Epithelial cell of alveolus of lung (primary cell): ENCODE measurements around the gene EIF2B4. TPM values are rescaled to one million over a fixed set of nuclear protein-coding genes. Genes with fewer than 3 reads are reported as not detected.

Source experiments
- total RNA-seq: library from RNA; depleted of rRNA; stranded (reverse); fragments of >200 nt; gene quantifications from 2 replicates; pipeline ENCODE4 v1.2.1, GENCODE V29; 2015

Gene EIF2B4
- 25.9 and 29.5 TPM in 2 replicates for total RNA-seq

DNA sequence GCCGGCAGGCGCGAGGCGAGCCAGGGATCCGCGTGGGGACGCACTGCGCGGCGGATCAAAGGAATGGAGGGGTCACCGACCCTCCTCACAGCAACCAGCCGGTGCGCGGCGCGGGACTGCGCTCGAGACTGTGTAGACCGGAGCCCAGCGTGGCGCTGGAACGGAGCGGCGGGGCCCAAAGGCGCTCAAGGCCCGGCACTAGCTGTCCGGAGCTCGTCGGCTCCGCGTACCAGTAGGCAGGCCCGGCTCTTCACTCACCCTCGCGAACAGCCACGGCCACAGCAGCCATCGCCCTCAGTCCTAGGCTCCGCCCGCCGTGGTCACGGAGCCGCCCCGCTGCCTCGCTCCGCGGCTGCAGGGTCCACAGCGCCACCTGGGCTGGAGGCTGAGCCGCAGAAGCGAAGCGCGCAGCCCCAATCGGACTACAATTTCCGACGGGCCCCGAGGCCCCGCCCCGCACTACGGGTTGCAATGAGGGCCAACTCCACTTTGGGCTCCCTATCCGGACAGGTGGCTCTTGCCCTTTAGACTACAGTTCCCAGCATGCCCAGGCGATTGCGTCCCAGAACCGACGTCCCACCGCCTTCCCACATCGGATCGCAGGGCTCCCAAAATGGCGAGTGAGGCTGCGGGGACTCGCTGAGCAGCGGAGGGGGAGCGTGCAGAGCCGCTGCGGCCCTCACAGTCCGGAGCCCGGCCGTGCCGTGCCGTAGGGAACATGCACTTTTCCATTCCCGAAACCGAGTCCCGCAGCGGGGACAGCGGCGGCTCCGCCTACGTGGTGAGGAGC is at the start of gene EIF2B4, which contains the start of gene SNX17:
Gene EIF2B4 (minus strand): TSS at position 313 of the 790 bp plus-strand sequence. CDS start 24 bp downstream, at position 289.
Gene SNX17 (plus strand): TSS at position 591 of the 790 bp plus-strand sequence. CDS start 128 bp downstream, at position 719.

DNA sequence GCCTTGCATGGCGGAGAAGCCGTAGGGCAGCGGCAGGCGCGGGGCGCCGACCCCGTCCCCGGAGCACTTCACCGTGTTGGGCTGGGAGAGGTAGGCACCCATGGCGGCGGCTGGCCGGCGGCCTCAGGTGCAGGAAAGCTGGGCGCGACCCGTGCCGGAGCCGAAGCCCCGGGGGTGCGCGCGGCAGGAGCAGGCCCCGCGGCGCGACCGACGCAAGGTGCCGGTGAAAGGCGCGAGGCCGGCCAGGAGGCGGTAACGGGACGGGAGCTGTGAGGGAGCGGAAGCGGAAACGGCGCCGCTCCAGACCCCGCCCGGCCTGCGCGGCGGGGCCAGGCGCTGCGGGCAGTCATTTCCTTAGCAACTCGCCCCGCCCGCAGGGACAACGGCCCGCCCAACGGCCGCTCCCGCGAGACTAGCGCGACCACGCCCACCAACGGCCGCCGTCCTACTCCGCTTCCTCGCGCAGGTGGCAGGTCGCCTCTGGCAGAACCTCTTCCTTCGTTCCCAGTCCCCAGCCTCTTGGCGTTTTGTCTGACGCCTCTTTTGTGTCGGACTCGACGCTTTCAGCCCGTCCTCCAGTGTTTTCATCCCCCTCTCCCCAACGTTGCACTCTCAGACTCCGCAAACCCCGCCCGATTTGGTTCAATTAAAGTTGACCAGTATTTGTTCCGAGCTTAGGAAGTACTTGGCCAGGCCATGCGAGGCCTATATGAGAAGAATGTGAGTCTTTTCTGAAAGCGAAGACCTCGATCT is 39.4 kb upstream of the EIF2B4 start, which contains the start of gene PPM1G:
Gene PPM1G (minus strand): TSS at position 271 of the 753 bp plus-strand sequence. CDS start 169 bp downstream, at position 102.

DNA sequence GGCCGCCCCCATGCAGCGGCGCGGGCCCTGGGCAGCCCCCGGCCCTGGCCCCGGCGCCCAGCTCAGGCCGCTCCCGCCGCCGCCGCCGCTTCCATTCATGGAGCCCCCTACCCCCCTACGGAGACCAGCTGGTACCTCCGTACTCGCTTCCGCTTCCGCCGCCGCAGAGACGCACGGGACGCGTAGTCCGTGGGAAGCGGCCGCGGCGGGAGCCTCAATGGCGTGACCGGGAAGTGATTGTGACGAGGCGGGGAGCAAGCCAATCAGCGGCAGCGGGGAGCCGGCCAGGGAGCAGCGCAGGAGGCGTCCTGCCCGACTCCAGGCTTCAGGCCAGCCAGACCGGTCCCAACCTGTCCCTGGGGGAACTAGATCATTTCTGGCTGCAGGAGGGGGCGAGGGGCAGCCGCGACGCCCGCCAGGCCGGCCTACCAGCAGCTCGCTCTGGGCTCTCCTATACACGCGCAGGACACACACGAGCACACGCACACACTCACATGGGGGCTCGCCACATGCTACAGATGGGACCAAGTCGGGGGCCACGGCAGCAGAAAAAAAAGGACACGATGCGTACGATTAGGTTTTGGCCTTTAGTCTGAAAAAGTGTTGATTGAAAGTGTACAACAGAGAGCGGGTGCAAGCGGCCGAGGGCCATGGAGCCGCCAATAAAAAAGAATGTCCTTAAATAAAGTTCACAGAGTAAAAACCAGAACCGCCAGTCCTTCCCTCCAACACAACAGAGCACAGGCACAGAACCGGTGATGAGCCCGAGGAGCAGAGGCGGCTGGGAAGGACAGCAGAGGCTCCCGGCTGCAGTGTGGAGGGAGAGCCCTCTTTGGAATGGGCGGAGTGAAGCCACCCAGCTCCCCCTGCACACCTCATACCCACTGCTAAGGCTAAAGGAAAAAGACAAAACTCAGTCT is 10.7 kb upstream of the EIF2B4 start, which contains the start of gene ZNF513:
Gene ZNF513 (minus strand): TSS at position 109 of the 920 bp plus-strand sequence. CDS start 208 bp downstream, outside the sequence.

DNA sequence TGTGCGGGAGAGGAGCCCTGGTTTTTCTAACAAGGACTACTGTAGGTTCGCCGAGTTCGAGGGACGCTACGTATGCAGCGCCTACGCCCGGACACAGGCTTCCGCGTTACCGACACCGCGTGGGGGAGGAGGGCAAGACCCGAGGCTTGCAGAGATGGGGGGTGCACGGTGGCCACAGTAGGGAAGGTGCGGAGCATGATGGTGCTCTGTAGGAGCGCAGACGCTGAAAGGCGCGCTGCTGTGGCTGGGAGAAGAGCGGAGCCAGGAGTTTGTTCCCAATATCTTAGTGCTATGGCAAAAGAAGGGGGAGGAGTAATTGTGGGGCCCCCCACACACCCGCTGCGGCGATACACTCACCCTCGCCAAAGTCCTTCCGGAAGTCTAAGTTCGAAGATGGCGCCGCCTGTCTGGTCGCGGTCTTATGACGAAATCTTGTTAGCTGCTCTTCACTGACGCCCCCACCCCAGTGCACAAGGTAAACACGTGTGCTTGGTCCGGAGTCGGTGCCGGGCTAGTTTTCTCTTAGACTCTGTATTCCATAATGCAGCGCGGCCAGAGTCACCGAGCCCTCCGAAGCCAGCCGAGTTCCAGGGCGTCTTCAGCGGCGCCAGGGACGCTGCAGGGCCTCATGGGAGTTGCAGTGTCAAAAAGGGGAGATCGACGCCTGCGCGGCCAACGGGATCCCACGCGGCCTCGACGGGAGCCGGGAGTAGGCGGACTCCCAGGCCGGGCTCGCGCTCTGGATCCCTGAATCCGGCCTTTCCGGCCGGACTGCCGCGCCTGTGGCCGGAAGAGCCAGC is 13.6 kb downstream of the EIF2B4 start, which contains the start of gene GTF3C2:
Gene GTF3C2 (minus strand): TSS at position 383 of the 800 bp plus-strand sequence. CDS start 13,210 bp downstream, outside the sequence.

DNA sequence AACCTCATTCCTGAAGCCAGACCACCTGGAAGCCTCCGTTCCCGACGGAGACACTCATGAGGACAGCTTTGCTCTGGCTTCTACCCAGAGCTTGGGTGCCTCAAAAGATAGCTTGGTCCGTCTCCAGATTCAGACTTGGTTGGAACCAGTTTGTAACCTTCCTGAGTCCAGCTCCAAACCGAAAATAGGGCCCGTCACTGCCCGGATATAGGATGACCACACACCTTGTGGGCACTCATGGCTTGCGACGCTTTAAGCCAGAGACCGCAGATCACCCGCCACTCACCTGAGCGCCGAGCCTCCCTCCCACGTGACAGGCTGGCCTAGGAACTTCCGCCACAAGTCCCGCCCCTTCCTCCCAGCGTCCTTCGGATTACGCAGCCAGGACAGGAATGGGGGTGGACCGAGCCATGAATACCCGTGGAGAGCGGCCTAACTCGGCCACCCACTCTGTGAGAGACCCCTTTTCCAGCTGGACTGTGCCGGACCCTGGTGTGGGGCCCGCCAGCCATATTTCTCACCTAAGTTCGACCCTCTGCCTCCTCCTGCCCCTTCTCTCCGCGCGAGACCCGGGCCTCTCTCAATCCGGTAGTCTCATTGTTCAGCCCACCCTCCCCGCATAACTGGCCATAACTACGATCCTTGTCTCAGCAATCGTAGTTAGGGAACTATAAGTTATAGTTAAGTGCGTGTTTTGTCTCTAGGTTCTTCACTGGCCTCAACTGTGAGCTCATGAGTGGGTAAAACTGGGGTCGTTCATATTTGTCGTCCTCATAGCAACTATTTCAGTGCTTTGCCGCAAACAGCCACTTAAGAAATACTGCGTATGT is 47.2 kb downstream of the EIF2B4 start, which contains the start of gene MPV17:
Gene MPV17 (minus strand): TSS at position 332 of the 830 bp plus-strand sequence. CDS start 580 bp downstream, outside the sequence.

Other genes with a start within 250 kb of the EIF2B4 start
- not detected in 2 replicates for gene ABHD1, start 246.5 kb downstream of the EIF2B4 start, total RNA-seq
- 53.0 and 92.5 TPM in 2 replicates for gene PREB, start 235.7 kb downstream of the EIF2B4 start, total RNA-seq
- gene PRR30, start 230.9 kb downstream of the EIF2B4 start, total RNA-seq, result not detected in 2 replicates
- gene TCF23, start 221.3 kb downstream of the EIF2B4 start, total RNA-seq, result not detected in 2 replicates
- 225 and 250 TPM in 2 replicates for gene ATRAID, start 158.3 kb downstream of the EIF2B4 start, total RNA-seq
- gene SLC5A6, start 158.1 kb downstream of the EIF2B4 start, total RNA-seq, result 18.3 and 26.0 TPM in 2 replicates
- 22.5 and 42.7 TPM in 2 replicates for gene CAD, start 153.0 kb downstream of the EIF2B4 start, total RNA-seq
- not detected in 2 replicates for gene SLC30A3, start 107.3 kb downstream of the EIF2B4 start, total RNA-seq
- gene DNAJC5G, start 94.9 kb downstream of the EIF2B4 start, total RNA-seq, result not detected in 2 replicates
- gene TRIM54, start 87.9 kb downstream of the EIF2B4 start, total RNA-seq, result 0.24 TPM in 1 of 2 replicates, not detected in the other
- 1.0 and 11.3 TPM in 2 replicates for gene UCN, start 61.9 kb downstream of the EIF2B4 start, total RNA-seq
- gene MPV17, start 47.2 kb downstream of the EIF2B4 start, total RNA-seq, result 80.7 and 88.8 TPM in 2 replicates
- gene GTF3C2, start 13.6 kb downstream of the EIF2B4 start, total RNA-seq, result 44.7 and 50.6 TPM in 2 replicates
- 77.5 and 138 TPM in 2 replicates for gene SNX17, start 278 bp upstream of the EIF2B4 start, total RNA-seq
- 5.9 and 6.7 TPM in 2 replicates for gene ZNF513, start 10.4 kb upstream of the EIF2B4 start, total RNA-seq
- gene PPM1G, start 39.3 kb upstream of the EIF2B4 start, total RNA-seq, result 48.9 and 86.0 TPM in 2 replicates
- 67.0 and 109 TPM in 2 replicates for gene NRBP1, start 58.3 kb upstream of the EIF2B4 start, total RNA-seq
- gene KRTCAP3, start 72.0 kb upstream of the EIF2B4 start, total RNA-seq, result 2.7 TPM in 1 of 2 replicates, not detected in the other
- 15.3 and 17.5 TPM in 2 replicates for gene IFT172, start 119.4 kb upstream of the EIF2B4 start, total RNA-seq
- gene FNDC4, start 124.9 kb upstream of the EIF2B4 start, total RNA-seq, result 10.4 and 20.9 TPM in 2 replicates
- gene GCKR, start 126.5 kb upstream of the EIF2B4 start, total RNA-seq, result 0.24 and 0.39 TPM in 2 replicates
- 18.0 and 27.9 TPM in 2 replicates for gene ZNF512, start 212.7 kb upstream of the EIF2B4 start, total RNA-seq